ENCODE results near the gene CNPY1.

Gene CNPY1

DNA sequence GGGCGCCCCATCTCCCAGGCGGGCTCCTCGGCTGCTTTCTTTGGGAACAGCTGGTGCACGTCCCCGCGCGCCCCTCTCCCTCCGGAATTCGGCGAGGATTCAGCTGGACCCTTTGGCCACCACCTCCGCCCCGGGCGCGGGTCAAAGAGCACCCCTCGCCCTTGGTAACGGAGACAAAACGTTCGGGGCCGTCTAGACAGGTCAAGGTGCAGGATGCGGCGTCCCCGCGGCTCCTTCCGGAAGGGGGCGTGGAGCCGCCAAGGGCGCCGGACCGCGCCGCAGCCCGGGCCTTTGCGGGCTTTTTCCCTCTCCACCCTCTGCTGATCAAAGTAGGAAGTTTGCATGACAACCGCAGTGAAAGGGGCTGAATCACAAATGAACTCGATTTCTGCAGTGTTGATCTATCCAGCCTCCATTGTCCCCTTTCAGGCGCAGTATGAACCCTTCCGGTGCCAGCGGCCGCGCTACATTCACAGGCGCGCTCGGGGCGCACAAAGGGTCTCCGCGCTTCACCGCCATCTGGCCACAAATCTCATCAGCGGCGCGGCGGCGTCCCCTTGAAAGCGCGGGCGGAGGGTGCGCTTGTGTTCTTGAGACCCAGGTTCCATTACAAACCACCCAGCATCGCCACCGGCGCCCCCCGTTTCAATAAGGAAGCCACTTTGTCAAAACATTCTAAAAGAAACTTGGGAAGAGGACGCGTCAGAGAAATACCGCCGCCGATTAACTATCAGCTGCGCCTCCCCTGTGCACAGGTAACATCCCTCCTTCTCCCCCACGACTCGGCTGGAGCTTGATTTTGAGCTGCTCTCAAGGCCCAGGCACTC is 36.4 kb downstream of the CNPY1 start:
- TF ChIP-seq GATA3 (IDR thresholded peaks at IDR 0.05; ENCODE audit: low read depth, low read length): no peak
- no peak for TF ChIP-seq GATA2 (IDR thresholded peaks at IDR 0.05; ENCODE audit: low read depth, low read length)

- TF ChIP-seq GATA3 (IDR thresholded peaks at IDR 0.05; ENCODE audit: low read depth, low read length): no peak
- no peak for TF ChIP-seq GATA2 (IDR thresholded peaks at IDR 0.05; ENCODE audit: low read depth, low read length)
Measured at GRCh38 chr7:155509359-155509724, 37.0 kb downstream of the CNPY1 start.

GRCh38 chr7:155508376-155509358 is 37.7 kb downstream of the CNPY1 start:
- no peak for TF ChIP-seq GATA2 (IDR thresholded peaks at IDR 0.05; ENCODE audit: low read depth, low read length)
- TF ChIP-seq GATA3 (IDR thresholded peaks at IDR 0.05; ENCODE audit: low read depth, low read length): no peak

- TF ChIP-seq GATA3 (IDR thresholded peaks at IDR 0.05; ENCODE audit: low read depth, low read length): no peak
- no peak for TF ChIP-seq GATA2 (IDR thresholded peaks at IDR 0.05; ENCODE audit: low read depth, low read length)
Measured at GRCh38 chr7:155507576-155507975, 38.8 kb downstream of the CNPY1 start.

GRCh38 chr7:155506854-155507337 is 39.5 kb downstream of the CNPY1 start:
- no peak for TF ChIP-seq GATA2 (IDR thresholded peaks at IDR 0.05; ENCODE audit: low read depth, low read length)
- no peak for TF ChIP-seq GATA3 (IDR thresholded peaks at IDR 0.05; ENCODE audit: low read depth, low read length)

- TF ChIP-seq GATA2 (IDR thresholded peaks at IDR 0.05; ENCODE audit: low read depth, low read length): no peak
- TF ChIP-seq GATA3 (IDR thresholded peaks at IDR 0.05; ENCODE audit: low read depth, low read length): no peak
Measured at GRCh38 chr7:155505422-155505793, 41.0 kb downstream of the CNPY1 start.

DNA sequence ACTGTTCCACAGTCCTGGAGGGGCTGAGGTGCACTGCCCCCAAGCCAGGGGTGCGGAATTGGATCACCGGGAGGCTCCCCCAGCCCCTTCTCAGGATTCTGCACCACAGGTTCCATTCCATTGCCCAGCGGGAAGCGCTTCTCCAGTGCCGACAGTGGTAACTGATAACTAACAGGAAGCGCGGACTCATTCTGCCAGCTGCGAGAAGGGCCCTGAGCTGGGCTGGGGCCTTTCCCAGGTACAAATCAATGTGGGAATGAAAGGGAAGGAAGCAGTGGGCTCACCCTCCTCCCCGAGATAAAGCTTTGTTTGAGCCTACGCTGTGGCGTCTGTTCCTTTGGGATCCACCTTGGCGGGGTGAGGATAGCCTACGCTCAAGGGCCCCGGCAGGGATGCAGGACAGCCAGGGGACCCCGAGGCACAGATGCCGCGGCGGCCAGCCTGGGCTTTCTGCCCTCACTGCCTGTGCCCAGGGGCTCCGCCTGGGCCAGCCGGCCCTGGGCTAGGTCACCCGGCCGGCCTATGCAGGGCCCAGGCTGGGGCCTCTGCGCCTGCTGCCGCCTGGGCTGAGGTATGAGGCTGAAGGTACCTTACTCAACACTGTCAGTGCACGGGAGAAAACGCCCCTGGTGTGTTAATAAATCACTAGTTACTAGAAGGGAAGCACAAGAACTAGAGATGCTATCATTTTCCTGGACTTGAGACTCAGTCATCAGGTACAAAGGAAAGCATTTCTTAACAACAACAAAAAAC is 49.0 kb downstream of the CNPY1 start:
- TF ChIP-seq GATA2 (IDR thresholded peaks at IDR 0.05; ENCODE audit: low read depth, low read length): no peak
- no peak for TF ChIP-seq GATA3 (IDR thresholded peaks at IDR 0.05; ENCODE audit: low read depth, low read length)

DNA sequence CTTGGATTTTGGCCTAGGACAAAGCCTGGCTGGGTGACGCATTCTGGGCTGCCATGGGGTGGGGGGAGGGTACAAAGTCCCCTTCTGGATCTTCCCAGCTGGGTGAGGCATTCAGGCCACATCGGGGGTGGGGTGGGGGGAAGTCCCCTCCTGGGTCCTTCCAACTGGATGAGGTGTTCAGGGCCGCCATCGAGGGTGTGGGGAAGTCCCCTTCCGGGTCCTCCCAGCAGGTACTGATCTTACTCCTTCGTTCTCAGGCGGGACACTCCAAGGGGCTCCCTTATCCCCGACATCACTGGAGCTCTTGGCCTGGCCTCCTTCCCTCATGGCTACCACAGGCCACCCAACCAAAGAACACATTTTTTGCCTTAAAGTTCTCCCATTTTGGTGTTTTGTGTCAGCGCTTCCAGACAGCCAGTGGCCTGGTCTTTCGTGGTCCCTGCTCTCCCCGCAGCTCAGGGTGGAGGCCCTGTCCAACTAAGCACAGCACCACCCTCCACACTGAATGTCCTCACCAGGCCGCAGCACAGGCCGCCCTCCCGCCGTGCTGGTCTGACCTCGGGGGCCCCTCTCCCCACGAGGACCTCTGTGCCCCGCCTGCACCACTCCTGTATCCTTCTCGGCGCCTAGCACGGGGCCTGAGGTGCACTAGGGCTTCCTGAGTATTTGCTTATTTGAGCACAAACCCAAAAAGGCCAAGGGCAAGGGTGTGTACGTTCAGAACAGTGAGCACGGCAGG is 49.9 kb downstream of the CNPY1 start:
- TF ChIP-seq GATA2 (IDR thresholded peaks at IDR 0.05; ENCODE audit: low read depth, low read length) (no peak), GATA3 (IDR thresholded peaks at IDR 0.05; ENCODE audit: low read depth, low read length) (no peak)

DNA sequence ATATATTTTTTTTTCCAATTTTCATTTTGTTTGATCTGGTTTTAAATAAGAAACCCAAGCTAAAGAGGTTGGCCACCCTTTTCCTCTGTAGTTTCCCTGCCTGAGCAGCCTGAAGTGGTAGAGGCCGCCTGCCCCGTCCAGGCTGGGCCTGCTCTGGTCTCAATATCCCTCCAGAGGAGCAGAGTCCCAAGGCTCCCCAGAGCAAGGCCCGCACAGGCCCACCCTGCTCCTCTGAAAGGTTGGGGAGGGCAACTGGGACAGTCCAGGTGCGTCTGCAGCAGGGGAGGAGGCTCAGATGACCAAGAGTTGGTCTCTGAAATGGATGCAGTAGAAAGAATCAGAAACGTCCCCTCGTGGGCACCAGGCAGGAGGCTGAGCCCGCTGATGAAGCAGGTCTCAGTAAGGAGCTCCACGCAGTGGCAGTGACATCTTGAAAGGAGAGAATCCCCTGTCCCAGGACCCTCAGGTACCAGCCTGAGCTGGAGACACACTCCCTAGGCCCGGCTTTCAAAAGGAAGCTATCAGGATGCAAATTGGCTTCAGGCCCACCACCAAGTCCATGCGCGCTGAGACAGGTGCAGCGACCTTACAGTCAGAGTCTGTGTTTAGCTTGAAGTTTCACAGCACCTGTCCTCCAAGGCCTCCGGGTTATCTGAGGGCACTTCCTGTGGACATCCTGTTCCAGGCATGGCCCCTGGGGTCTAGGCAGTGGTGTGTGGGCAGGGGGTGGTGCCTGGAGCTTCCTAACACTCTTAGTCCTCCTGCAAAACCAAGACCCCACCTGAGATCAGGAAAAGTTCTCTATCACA is 50.7 kb downstream of the CNPY1 start:
- TF ChIP-seq GATA3 (IDR thresholded peaks at IDR 0.05; ENCODE audit: low read depth, low read length): no peak
- TF ChIP-seq GATA2 (IDR thresholded peaks at IDR 0.05; ENCODE audit: low read depth, low read length): no peak

- no peak for TF ChIP-seq GATA3 (IDR thresholded peaks at IDR 0.05; ENCODE audit: low read depth, low read length)
- TF ChIP-seq GATA2 (IDR thresholded peaks at IDR 0.05; ENCODE audit: low read depth, low read length): no peak
Measured at GRCh38 chr7:155494551-155494950, 51.8 kb downstream of the CNPY1 start.

- TF ChIP-seq GATA2 (IDR thresholded peaks at IDR 0.05; ENCODE audit: low read depth, low read length): no peak
- no peak for TF ChIP-seq GATA3 (IDR thresholded peaks at IDR 0.05; ENCODE audit: low read depth, low read length)
Measured at GRCh38 chr7:155493744-155494538, 52.4 kb downstream of the CNPY1 start.

DNA sequence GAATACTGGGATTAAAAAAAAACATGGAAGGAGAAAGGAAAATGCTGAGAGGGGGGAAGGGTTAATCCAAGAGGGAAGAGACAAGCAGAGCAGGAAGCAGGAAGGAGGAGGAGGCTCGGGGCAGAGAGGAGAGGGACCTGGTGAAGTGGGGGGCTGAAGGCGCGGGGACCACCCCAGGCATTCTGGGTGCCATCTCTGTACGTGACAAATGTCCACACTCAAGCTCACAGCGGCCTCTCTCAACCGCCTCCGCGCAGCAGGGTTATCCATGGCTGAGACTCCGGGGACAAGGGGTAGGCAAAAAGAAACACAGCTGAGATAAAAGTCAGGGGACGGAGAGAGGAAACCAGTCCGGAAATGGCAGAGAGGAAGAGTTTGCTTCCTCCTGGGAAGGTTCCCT is 54.5 kb downstream of the CNPY1 start:
- TF ChIP-seq GATA3 (IDR thresholded peaks at IDR 0.05; ENCODE audit: low read depth, low read length) (no peak), GATA2 (IDR thresholded peaks at IDR 0.05; ENCODE audit: low read depth, low read length) (no peak)
